Esophagus muscularis mucosa (tissue), 4 donors: ENCODE results near the gene STUM.

ENCODE experiments used
- CTCF ChIP-seq, 3 experiments: fragments of 200-600 bp in 2 of 3; fragments of 450-650 bp in 1 of 3; sonication (generic) in 2 of 3; IDR thresholded peaks; one replicate each; pipeline ENCODE4 v1.5.1; 2017 to 2019; ENCODE audit warnings: antibody characterized with exemption in 3 of 3, mild to moderate bottlenecking in 2 of 3, moderate library complexity in 1 of 3
- EP300 ChIP-seq: sonication (generic); formaldehyde crosslinking; IDR thresholded peaks from one replicate; pipeline ENCODE4 v1.6.1; 2017; ENCODE audit warnings: antibody characterized with exemption
- POLR2A ChIP-seq: fragments of 450-650 bp; IDR thresholded peaks from one replicate; pipeline ENCODE4 v1.6.1; 2017; ENCODE audit warnings: antibody characterized with exemption, moderate library complexity, mild to moderate bottlenecking, low read depth
- POLR2AphosphoS5 ChIP-seq, 2 donors: sonication (generic); formaldehyde crosslinking; IDR thresholded peaks; one replicate each; pipeline ENCODE4 v1.6.1; 2017; ENCODE audit warnings: antibody characterized with exemption in 2 of 2

GRCh38 chr1:226534098-226534497 lies 14.5 kb upstream of the STUM start:
- TF ChIP-seq CTCF (IDR thresholded peaks at IDR 0.05) (no peak), POLR2A (no peak), POLR2AphosphoS5 (IDR thresholded peaks at IDR 0.05) (no peak), EP300 (no peak)
